DND-41 (cell line): ENCODE results near the gene NPPC.

Experiments
- EZH2 ChIP-seq: IDR thresholded peaks from 3 replicates; pipeline ENCODE4 v1.6.1; 2012; ENCODE audit warnings: borderline replicate concordance, low read depth, mild to moderate bottlenecking, moderate library complexity, low read length, inconsistent platforms; ENCODE audit not compliant: severe bottlenecking
- TF ChIP-seq, protein P1 (sequence below): IDR thresholded peaks from 2 replicates; pipeline ENCODE4 v1.5.1; 2012; ENCODE audit warnings: borderline replicate concordance, low read length, moderate library complexity, mild to moderate bottlenecking; ENCODE audit not compliant: poor library complexity, severe bottlenecking; ENCODE audit errors: extremely low read depth

DNA sequence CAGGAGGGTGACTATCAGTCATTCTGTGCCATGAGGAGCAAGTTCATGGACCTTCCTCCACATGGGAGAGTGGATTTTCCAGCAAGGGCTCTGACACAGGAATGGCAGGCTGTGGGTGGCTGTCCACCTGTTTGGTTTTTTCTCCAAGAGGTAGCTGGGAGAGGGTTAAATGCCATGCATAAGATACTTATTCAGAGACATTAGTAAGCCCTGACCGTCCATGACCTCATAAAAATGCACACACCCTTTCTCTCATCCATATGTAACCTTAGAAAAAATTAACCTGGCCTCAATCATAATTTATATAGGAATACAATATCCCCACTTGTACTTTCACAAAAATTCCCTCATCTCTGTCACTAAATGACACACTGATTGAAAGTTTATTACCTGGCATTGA is 51.3 kb downstream of the NPPC start:
- TF ChIP-seq EZH2 = no peak
- TF ChIP-seq, protein P1, sequence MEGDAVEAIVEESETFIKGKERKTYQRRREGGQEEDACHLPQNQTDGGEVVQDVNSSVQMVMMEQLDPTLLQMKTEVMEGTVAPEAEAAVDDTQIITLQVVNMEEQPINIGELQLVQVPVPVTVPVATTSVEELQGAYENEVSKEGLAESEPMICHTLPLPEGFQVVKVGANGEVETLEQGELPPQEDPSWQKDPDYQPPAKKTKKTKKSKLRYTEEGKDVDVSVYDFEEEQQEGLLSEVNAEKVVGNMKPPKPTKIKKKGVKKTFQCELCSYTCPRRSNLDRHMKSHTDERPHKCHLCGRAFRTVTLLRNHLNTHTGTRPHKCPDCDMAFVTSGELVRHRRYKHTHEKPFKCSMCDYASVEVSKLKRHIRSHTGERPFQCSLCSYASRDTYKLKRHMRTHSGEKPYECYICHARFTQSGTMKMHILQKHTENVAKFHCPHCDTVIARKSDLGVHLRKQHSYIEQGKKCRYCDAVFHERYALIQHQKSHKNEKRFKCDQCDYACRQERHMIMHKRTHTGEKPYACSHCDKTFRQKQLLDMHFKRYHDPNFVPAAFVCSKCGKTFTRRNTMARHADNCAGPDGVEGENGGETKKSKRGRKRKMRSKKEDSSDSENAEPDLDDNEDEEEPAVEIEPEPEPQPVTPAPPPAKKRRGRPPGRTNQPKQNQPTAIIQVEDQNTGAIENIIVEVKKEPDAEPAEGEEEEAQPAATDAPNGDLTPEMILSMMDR = no peak
